Suprapubic skin (tissue), 3 donors: Measurements from ENCODE around the gene ARL5A.

Experiments used
- POLR2A ChIP-seq, 2 donors: fragments of 450-650 bp; IDR thresholded peaks; one replicate each; pipeline ENCODE4 v1.6.1; 2017; ENCODE audit warnings: antibody characterized with exemption in 2 of 2, mild to moderate bottlenecking in 2 of 2, moderate library complexity in 2 of 2
- TF ChIP-seq, protein P1 (sequence below), 2 donors: fragments of 200-600 bp in 1 of 2; fragments of 450-650 bp in 1 of 2; sonication (generic) in 1 of 2; IDR thresholded peaks; one replicate each; pipeline ENCODE4 v1.5.1; 2016 to 2019; ENCODE audit warnings: antibody characterized with exemption in 2 of 2, mild to moderate bottlenecking in 1 of 2, moderate library complexity in 1 of 2

- TF ChIP-seq, protein P1, sequence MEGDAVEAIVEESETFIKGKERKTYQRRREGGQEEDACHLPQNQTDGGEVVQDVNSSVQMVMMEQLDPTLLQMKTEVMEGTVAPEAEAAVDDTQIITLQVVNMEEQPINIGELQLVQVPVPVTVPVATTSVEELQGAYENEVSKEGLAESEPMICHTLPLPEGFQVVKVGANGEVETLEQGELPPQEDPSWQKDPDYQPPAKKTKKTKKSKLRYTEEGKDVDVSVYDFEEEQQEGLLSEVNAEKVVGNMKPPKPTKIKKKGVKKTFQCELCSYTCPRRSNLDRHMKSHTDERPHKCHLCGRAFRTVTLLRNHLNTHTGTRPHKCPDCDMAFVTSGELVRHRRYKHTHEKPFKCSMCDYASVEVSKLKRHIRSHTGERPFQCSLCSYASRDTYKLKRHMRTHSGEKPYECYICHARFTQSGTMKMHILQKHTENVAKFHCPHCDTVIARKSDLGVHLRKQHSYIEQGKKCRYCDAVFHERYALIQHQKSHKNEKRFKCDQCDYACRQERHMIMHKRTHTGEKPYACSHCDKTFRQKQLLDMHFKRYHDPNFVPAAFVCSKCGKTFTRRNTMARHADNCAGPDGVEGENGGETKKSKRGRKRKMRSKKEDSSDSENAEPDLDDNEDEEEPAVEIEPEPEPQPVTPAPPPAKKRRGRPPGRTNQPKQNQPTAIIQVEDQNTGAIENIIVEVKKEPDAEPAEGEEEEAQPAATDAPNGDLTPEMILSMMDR (IDR thresholded peaks at IDR 0.05) = no peak
- no peak for TF ChIP-seq POLR2A (IDR thresholded peaks at IDR 0.05)
Observed at GRCh38 chr2:151840216-151841046, 12.2 kb upstream of the ARL5A start.
